Measurements from ENCODE around the gene HDLBP.

Gene HDLBP

GRCh38 chr2:241189093-241189855 lies 126.2 kb downstream of the HDLBP start:
- DNase-seq, result no peak

GRCh38 chr2:241188361-241189092 lies 126.9 kb downstream of the HDLBP start, which contains the start of gene ANO7:
ANO7 (plus strand) TSS chr2:241188677; CDS start chr2:241190064, 1,387 bp downstream.
- no peak for DNase-seq

- no peak for DNase-seq
Observed at GRCh38 chr2:241187918-241188234, 127.6 kb downstream of the HDLBP start.

GRCh38 chr2:241187101-241187917 lies 128.2 kb downstream of the HDLBP start:
- DNase-seq, result no peak

GRCh38 chr2:241185961-241186360 lies 129.5 kb downstream of the HDLBP start:
- DNase-seq, result no peak

GRCh38 chr2:241184901-241185300 lies 130.6 kb downstream of the HDLBP start:
- no peak for DNase-seq

GRCh38 chr2:241183221-241183620 lies 132.3 kb downstream of the HDLBP start:
- no peak for DNase-seq

GRCh38 chr2:241182531-241183133 lies 132.8 kb downstream of the HDLBP start:
- no peak for DNase-seq

- DNase-seq, result no peak
Observed at GRCh38 chr2:241182126-241182525, 133.3 kb downstream of the HDLBP start.

- DNase-seq, result no peak
Observed at GRCh38 chr2:241180495-241180894, 135.0 kb downstream of the HDLBP start.

GRCh38 chr2:241179899-241180298 lies 135.6 kb downstream of the HDLBP start:
- no peak for DNase-seq

GRCh38 chr2:241178961-241179360 lies 136.5 kb downstream of the HDLBP start:
- DNase-seq, result no peak

GRCh38 chr2:241177526-241178334 lies 137.7 kb downstream of the HDLBP start:
- no peak for DNase-seq
